IMR-90 (cell line): ENCODE data around the gene NEURL1B. TPM values are rescaled to one million over a fixed set of nuclear protein-coding genes. Genes with fewer than 3 reads are reported as not detected.
A peak's percentile ranks its signal among the peaks of the same experiment; 100 is the strongest.

ENCODE experiments used
- ATAC-seq: fragments of 200-7000 bp; cut with Tn5 transposase; 2 replicates; pipeline ENCODE4 v1.9.1; 2020; ENCODE audit warnings: low read depth, mild to moderate bottlenecking, moderate library complexity
- BruUV-seq: library from RNA; stranded (reverse); fragments of 400-500 nt; replicated peaks from 2 replicates; lab custom pipeline; 2021; lab: Mats Ljungman, UMichigan
- CTCF ChIA-PET: fragments of 300-600 bp; formaldehyde crosslinking; extraction: SDS; loops from one replicate; lab custom pipeline; 2021; ENCODE audit warnings: antibody characterized with exemption; lab: Yijun Ruan, JAX
- POLR2A ChIA-PET: fragments of 300-600 bp; sonication (Branson Sonifier 250); formaldehyde crosslinking; loops from one replicate; lab custom pipeline; 2022; ENCODE audit warnings: antibody characterized with exemption; ENCODE audit not compliant: unreplicated experiment; lab: Charles Lee
- DNase-seq: peaks from one replicate; pipeline ENCODE4 v3.0.0; 2013
- H2AFZ ChIP-seq: replicated peaks from 2 replicates; pipeline ENCODE3; 2013; ENCODE audit warnings: low read length, mild to moderate bottlenecking; ENCODE audit not compliant: poor library complexity
- H2AK5ac ChIP-seq: 2 replicates; pipeline ENCODE4 v1.6.1; 2013; ENCODE audit warnings: low read depth, low read length, inconsistent platforms
- H2AK9ac ChIP-seq: replicated peaks from 2 replicates; pipeline ENCODE3; 2013; ENCODE audit warnings: mild to moderate bottlenecking, low read depth, low read length, moderate library complexity; ENCODE audit not compliant: poor library complexity
- H2BK120ac ChIP-seq: 2 replicates; pipeline ENCODE4 v1.6.1; 2013; ENCODE audit warnings: low read depth, low read length, inconsistent platforms
- H2BK15ac ChIP-seq: 3 replicates; pipeline ENCODE4 v1.6.1; 2013; ENCODE audit warnings: low read depth, low read length, inconsistent platforms
- H2BK20ac ChIP-seq: 2 replicates; pipeline ENCODE4 v1.6.1; 2013; ENCODE audit warnings: low read depth, mild to moderate bottlenecking, inconsistent platforms, low read length, moderate library complexity
- H2BK5ac ChIP-seq: 2 replicates; pipeline ENCODE4 v1.6.1; 2013; ENCODE audit warnings: mild to moderate bottlenecking, low read depth, low read length, inconsistent platforms; ENCODE audit not compliant: poor library complexity, severe bottlenecking
- H3K14ac ChIP-seq: replicated peaks from 2 replicates; pipeline ENCODE4 v1.6.1; 2013; ENCODE audit warnings: low read depth, low read length, inconsistent platforms
- H3K18ac ChIP-seq: 2 replicates; pipeline ENCODE4 v1.6.1; 2013; ENCODE audit warnings: low read depth, low read length, control low read depth
- H3K23ac ChIP-seq: 2 replicates; pipeline ENCODE4 v1.6.1; 2013; ENCODE audit warnings: low read depth, low read length, inconsistent platforms
- H3K27ac ChIP-seq: 2 replicates; pipeline ENCODE4 v1.5.1; 2013; ENCODE audit warnings: mild to moderate bottlenecking, control low read depth, low read length; ENCODE audit not compliant: insufficient read depth
- H3K27me3 ChIP-seq: 2 replicates; pipeline ENCODE4 v1.6.1; 2013; ENCODE audit warnings: low read length; ENCODE audit not compliant: control insufficient read depth, insufficient read depth
- H3K36me3 ChIP-seq: 2 replicates; pipeline ENCODE4 v1.6.1; 2013; ENCODE audit warnings: low read length, mixed read lengths; ENCODE audit not compliant: control insufficient read depth, insufficient read depth
- H3K4ac ChIP-seq: 2 replicates; pipeline ENCODE4 v1.6.1; 2013; ENCODE audit warnings: low read depth, low read length, inconsistent platforms
- H3K4me1 ChIP-seq: 2 replicates; pipeline ENCODE4 v1.6.1; 2013; ENCODE audit warnings: low read length, mixed read lengths; ENCODE audit not compliant: control insufficient read depth, insufficient read depth
- H3K4me2 ChIP-seq: 2 replicates; pipeline ENCODE4 v1.6.1; 2013; ENCODE audit warnings: low read depth, mild to moderate bottlenecking, control low read depth, low read length, moderate library complexity
- H3K4me3 ChIP-seq: 2 replicates; pipeline ENCODE4 v1.5.1; 2013; ENCODE audit warnings: low read depth, mild to moderate bottlenecking, control low read depth, low read length, moderate library complexity; ENCODE audit not compliant: insufficient read depth
- H3K56ac ChIP-seq: 2 replicates; pipeline ENCODE4 v1.6.1; 2013; ENCODE audit warnings: low read length, inconsistent platforms; ENCODE audit not compliant: insufficient read depth; ENCODE audit errors: extremely low read depth
- H3K79me1 ChIP-seq, 2 experiments: 2 replicates each; pipeline ENCODE4 v1.6.1; 2013; ENCODE audit warnings: low read length in 2 of 2, inconsistent platforms in 1 of 2, low read depth in 1 of 2
- H3K9ac ChIP-seq: 2 replicates; pipeline ENCODE4 v1.6.1; 2013; ENCODE audit warnings: low read depth, low read length, control low read depth
- H3K9me1 ChIP-seq: 2 replicates; pipeline ENCODE4 v1.6.1; 2013; ENCODE audit warnings: low read length, inconsistent platforms; ENCODE audit not compliant: insufficient read depth
- H3K9me3 ChIP-seq: 2 replicates; pipeline ENCODE4 v1.6.1; 2013; ENCODE audit warnings: low read length; ENCODE audit not compliant: control insufficient read depth, insufficient read depth
- H4K20me1 ChIP-seq: 2 replicates; pipeline ENCODE4 v1.6.1; 2013; ENCODE audit warnings: low read length, inconsistent platforms; ENCODE audit not compliant: insufficient read depth
- H4K5ac ChIP-seq: 2 replicates; pipeline ENCODE4 v1.6.1; 2013; ENCODE audit warnings: mild to moderate bottlenecking, low read depth, low read length, control low read depth
- H4K8ac ChIP-seq, 2 experiments: 2 replicates each; pipeline ENCODE4 v1.6.1; 2013; ENCODE audit warnings: low read depth in 2 of 2, low read length in 2 of 2, control low read depth in 1 of 2, inconsistent platforms in 1 of 2
- H4K91ac ChIP-seq: 2 replicates; pipeline ENCODE4 v1.6.1; 2013; ENCODE audit warnings: low read depth, low read length, inconsistent platforms; ENCODE audit not compliant: insufficient read depth
- BHLHE40 ChIP-seq: fragments of 150-350 bp; IDR thresholded peaks from 2 replicates; pipeline ENCODE4 v1.6.1; 2016; ENCODE audit warnings: mild to moderate bottlenecking, low read depth, low read length
- CEBPB ChIP-seq: IDR thresholded peaks from 2 replicates; pipeline ENCODE4 v1.6.1; 2012; ENCODE audit warnings: low read depth, low read length, improper control_type of control experiment
- CHD1 ChIP-seq: IDR thresholded peaks from 2 replicates; pipeline ENCODE4 v1.6.1; 2012; ENCODE audit warnings: low read depth, low read length, improper control_type of control experiment
- FOS ChIP-seq: fragments of 150-350 bp; IDR thresholded peaks from 2 replicates; pipeline ENCODE4 v1.6.1; 2016; ENCODE audit warnings: low read depth, low read length
- MAFK ChIP-seq: IDR thresholded peaks from 2 replicates; pipeline ENCODE4 v1.6.1; 2012; ENCODE audit warnings: low read depth, low read length, improper control_type of control experiment
- MAZ ChIP-seq: IDR thresholded peaks from 2 replicates; pipeline ENCODE4 v1.6.1; 2012; ENCODE audit warnings: low read depth, mild to moderate bottlenecking, low read length, improper control_type of control experiment, moderate library complexity, borderline replicate concordance
- MXI1 ChIP-seq: IDR thresholded peaks from 2 replicates; pipeline ENCODE4 v1.6.1; 2012; ENCODE audit warnings: low read depth, mild to moderate bottlenecking, low read length, moderate library complexity, borderline replicate concordance
- NFE2L2 ChIP-seq: fragments of 150-350 bp; IDR thresholded peaks from 2 replicates; pipeline ENCODE4 v1.6.1; 2016; ENCODE audit warnings: low read depth, mild to moderate bottlenecking, low read length
- POLR2A ChIP-seq: IDR thresholded peaks from 2 replicates; pipeline ENCODE4 v1.6.1; 2012; ENCODE audit warnings: mild to moderate bottlenecking, low read depth, low read length
- RAD21 ChIP-seq: IDR thresholded peaks from 2 replicates; pipeline ENCODE4 v1.6.1; 2012; ENCODE audit warnings: low read length, improper control_type of control experiment
- RCOR1 ChIP-seq: IDR thresholded peaks from 2 replicates; pipeline ENCODE4 v1.6.1; 2012; ENCODE audit warnings: mild to moderate bottlenecking, low read length, improper control_type of control experiment; ENCODE audit not compliant: insufficient replicate concordance
- RFX5 ChIP-seq: IDR thresholded peaks from 2 replicates; pipeline ENCODE4 v1.8.0; 2012; ENCODE audit warnings: low read depth, mild to moderate bottlenecking, low read length, moderate library complexity
- SMC3 ChIP-seq: fragments of 150-350 bp; IDR thresholded peaks from 2 replicates; pipeline ENCODE4 v1.6.1; 2016; ENCODE audit warnings: low read depth, mild to moderate bottlenecking, antibody characterized with exemption, low read length, moderate library complexity
- WGBS, 2 experiments: methylation state at CpG; one replicate each; pipeline versions ENCODE4 v1.1.5 to v1.1.7; 2013; ENCODE audit warnings: missing lambda C conversion rate in 2 of 2; ENCODE audit not compliant: insufficient read length in 1 of 2; ENCODE audit errors: extremely low coverage in 2 of 2; 5-methylcytosine and 5-hydroxymethylcytosine counted together
- dilution Hi-C: fragments of 300-500 bp; cut with HindIII; formaldehyde crosslinking; loops from one replicate; pipeline ENCODE4 v1.14.3; 2018; ENCODE audit warnings: low sequenced_read_pairs; ENCODE audit not compliant: unreplicated experiment
- in situ Hi-C: fragments of 300-500 bp; cut with MboI; formaldehyde crosslinking; loops from 3 replicates; pipeline ENCODE4 v1.14.3; 2019; ENCODE audit warnings: low sequenced_read_pairs, inconsistent platforms, mixed read lengths
- intact Hi-C: fragments of 100-400 bp; cut with micrococcal nuclease; formaldehyde crosslinking; loops from 2 replicates; pipeline ENCODE4 v1.10.0; 2022
- polyA plus RNA-seq, 3 experiments: library from polyadenylated mRNA; depleted of rRNA; stranded (reverse); fragments of >200 nt; gene quantifications; 2 replicates each; pipeline ENCODE4 v1.2.3, GENCODE V29; 2012; ENCODE audit warnings: low replicate concordance in 1 of 3
- total RNA-seq: library from RNA; depleted of rRNA; stranded (reverse); fragments of >200 nt; gene quantifications from 2 replicates; pipeline ENCODE4 v1.2.3, GENCODE V29; 2012
- TF ChIP-seq, protein P1 (sequence below): fragments of 150-350 bp; IDR thresholded peaks from 2 replicates; pipeline ENCODE4 v1.6.1; 2017; ENCODE audit warnings: mild to moderate bottlenecking, antibody characterized with exemption, low read length, low read depth
- TF ChIP-seq, protein P2 (sequence below): conservative IDR thresholded peaks from 2 replicates; pipeline ENCODE4 v1.5.1; 2012; ENCODE audit warnings: mild to moderate bottlenecking, low read depth, low read length, improper control_type of control experiment
- TF ChIP-seq, protein P3 (sequence below): fragments of 150-350 bp; IDR thresholded peaks from 2 replicates; pipeline ENCODE4 v1.6.1; 2016; ENCODE audit warnings: low read depth, mild to moderate bottlenecking, low read length, moderate library complexity, borderline replicate concordance

The NEURL1B gene
- total and polyA plus RNA-seq, 2 of the 4 experiments (the other 2 are of a cell fraction) = 1.8 to 2.8 TPM

DNA sequence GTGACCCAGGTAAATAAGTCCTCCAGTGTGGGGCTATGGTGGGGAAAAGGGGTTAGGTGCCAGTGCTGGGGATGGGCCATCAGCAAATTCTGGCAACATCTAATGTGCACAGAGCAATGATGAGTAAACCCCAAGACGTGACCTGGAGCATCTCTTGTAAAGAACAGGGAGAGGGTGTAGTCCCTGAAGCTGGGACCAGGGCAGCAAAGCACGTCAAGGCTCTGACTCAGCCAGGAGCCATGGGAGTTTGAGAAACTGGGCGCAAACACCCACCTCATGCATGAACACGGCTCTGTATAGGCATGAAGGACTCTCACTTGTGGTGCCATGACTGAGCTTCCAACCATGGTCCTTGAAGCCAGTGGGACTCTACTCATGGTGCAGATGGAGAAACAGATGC is 78.1 kb downstream of the NEURL1B start:
- Histone ChIP-seq H4K20me1 (no peaks in the 10 kb centered on the region), H2BK5ac (peak overlapping the region; percentile 45), H3K23ac (no peak overlapping the region), H3K56ac (no peak overlapping the region), H2AK5ac (no peak overlapping the region), H3K4me2 (no peak overlapping the region), H4K91ac (no peak overlapping the region), H3K4me1 (peaks cover 11% of the 10 kb centered on the region), H2AK9ac (no peak overlapping the region), H3K4ac (no peak overlapping the region), H4K5ac (no peak overlapping the region), H3K4me3 (no peak overlapping the region), H3K9ac (no peak overlapping the region), H3K9me3 (no peaks in the 10 kb centered on the region), H3K27ac (no peak overlapping the region), H3K79me1 (peaks cover 0 to 5% of the 10 kb centered on the region in 2 experiments; a peak in 2 of 4 replicates), H4K8ac (no peak overlapping the region), H3K18ac (no peak overlapping the region), H3K36me3 (no peaks in the 10 kb centered on the region), H3K27me3 (peaks cover 2% of the 10 kb centered on the region; the same call in 1 of the 2 replicates), H2BK20ac (no peak overlapping the region), H3K14ac (no peak overlapping the region), H2BK15ac (no peak overlapping the region; the same call in 2 of the 3 replicates), H3K9me1 (peaks cover 6% of the 10 kb centered on the region; the same call in 1 of the 2 replicates), H2BK120ac (no peak overlapping the region), H2AFZ (no peak overlapping the region)
- TF ChIP-seq MAFK (no peak), FOS (no peak), RFX5 (no peak), RAD21 (no peak), CHD1 (no peak), POLR2A (no peak), BHLHE40 (no peak), RCOR1 (no peak), MAZ (no peak), MXI1 (no peak), CEBPB (no peak), NFE2L2 (no peak), SMC3 (no peak)
- TF ChIP-seq, protein P1, sequence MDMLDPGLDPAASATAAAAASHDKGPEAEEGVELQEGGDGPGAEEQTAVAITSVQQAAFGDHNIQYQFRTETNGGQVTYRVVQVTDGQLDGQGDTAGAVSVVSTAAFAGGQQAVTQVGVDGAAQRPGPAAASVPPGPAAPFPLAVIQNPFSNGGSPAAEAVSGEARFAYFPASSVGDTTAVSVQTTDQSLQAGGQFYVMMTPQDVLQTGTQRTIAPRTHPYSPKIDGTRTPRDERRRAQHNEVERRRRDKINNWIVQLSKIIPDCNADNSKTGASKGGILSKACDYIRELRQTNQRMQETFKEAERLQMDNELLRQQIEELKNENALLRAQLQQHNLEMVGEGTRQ = no peak
- TF ChIP-seq, protein P2, sequence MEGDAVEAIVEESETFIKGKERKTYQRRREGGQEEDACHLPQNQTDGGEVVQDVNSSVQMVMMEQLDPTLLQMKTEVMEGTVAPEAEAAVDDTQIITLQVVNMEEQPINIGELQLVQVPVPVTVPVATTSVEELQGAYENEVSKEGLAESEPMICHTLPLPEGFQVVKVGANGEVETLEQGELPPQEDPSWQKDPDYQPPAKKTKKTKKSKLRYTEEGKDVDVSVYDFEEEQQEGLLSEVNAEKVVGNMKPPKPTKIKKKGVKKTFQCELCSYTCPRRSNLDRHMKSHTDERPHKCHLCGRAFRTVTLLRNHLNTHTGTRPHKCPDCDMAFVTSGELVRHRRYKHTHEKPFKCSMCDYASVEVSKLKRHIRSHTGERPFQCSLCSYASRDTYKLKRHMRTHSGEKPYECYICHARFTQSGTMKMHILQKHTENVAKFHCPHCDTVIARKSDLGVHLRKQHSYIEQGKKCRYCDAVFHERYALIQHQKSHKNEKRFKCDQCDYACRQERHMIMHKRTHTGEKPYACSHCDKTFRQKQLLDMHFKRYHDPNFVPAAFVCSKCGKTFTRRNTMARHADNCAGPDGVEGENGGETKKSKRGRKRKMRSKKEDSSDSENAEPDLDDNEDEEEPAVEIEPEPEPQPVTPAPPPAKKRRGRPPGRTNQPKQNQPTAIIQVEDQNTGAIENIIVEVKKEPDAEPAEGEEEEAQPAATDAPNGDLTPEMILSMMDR = no peak
- TF ChIP-seq, protein P3, sequence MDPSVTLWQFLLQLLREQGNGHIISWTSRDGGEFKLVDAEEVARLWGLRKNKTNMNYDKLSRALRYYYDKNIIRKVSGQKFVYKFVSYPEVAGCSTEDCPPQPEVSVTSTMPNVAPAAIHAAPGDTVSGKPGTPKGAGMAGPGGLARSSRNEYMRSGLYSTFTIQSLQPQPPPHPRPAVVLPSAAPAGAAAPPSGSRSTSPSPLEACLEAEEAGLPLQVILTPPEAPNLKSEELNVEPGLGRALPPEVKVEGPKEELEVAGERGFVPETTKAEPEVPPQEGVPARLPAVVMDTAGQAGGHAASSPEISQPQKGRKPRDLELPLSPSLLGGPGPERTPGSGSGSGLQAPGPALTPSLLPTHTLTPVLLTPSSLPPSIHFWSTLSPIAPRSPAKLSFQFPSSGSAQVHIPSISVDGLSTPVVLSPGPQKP = no peak
- POLR2A ChIA-PET = no interaction called here
- ATAC-seq (no peak), DNase-seq (no peak)
- dilution Hi-C loops = no loop called here
- intact Hi-C loops = loop anchor here (10.0 kb wide), 2 partner anchors 116 to 186 kb away; partner anchors contain the start of gene ERGIC1
- in situ Hi-C loops = loop anchor here (5.0 to 25.0 kb wide), 3 partner anchors 48 to 868 kb away; no protein-coding TSS in a partner anchor
- CTCF ChIA-PET = no interaction called here
- BruUV-seq = no TSS peak
- WGBS, 2 experiments = 78% methylated on average over 1 of the region's 4 CpGs; no CpG with 5 or more reads in 1 of the 2 experiments
